ENCODE measurements around the gene FOSB. TPM values are rescaled to one million over a fixed set of nuclear protein-coding genes. Genes with fewer than 3 reads are reported as not detected.

Gene FOSB
- total and polyA plus RNA-seq, 2 experiments from 2014 or later = 0.55 to 1.9 TPM

- Mint-ChIP-seq H3K27ac (peak overlapping the region; percentile 99), H3K36me3 (ENCODE audit: low read depth) (no peaks in the 10 kb centered on the region; the same call in 2 of the 3 replicates), H3K4me3 (peak overlapping the region; percentile 64), H3K27me3 (ENCODE audit: insufficient read depth, low read depth, poor library complexity) (peaks cover 27% of the 10 kb centered on the region), H3K9me3 (peaks cover 2% of the 10 kb centered on the region; the same call in 2 of the 3 replicates), H3K4me1 (peaks cover 17% of the 10 kb centered on the region)
- peaks cover 4% of the 10 kb centered on the region; the same call in 1 of the 2 replicates for H3K4me1 ChIP-seq (ENCODE audit: insufficient read depth)
- peaks cover 23% of the 10 kb centered on the region for H3K27me3 ChIP-seq (ENCODE audit: insufficient read depth)
- H3K4me3 ChIP-seq = peak overlapping the region; percentile 51
- H3K36me3 ChIP-seq (ENCODE audit: insufficient read depth) = no peaks in the 10 kb centered on the region
- ATAC-seq = peak; percentile 96
- H2AFZ ChIP-seq = peak overlapping the region; percentile 40
- H4K20me1 ChIP-seq (replicated peaks; ENCODE audit: insufficient read depth) = no peaks in the 10 kb centered on the region
- no peaks in the 10 kb centered on the region for H3K79me2 ChIP-seq (replicated peaks; ENCODE audit: insufficient read depth)
- no peaks in the 10 kb centered on the region for H3K9me2 ChIP-seq (ENCODE audit: insufficient read depth)
- DNase-seq (ENCODE audit: low spot score) = peak; percentile 95
- peak; percentile 61 for TF ChIP-seq CREB1 (CRISPR knock-in tag; IDR thresholded peaks at IDR 0.05; ENCODE audit: low read depth)
- TF ChIP-seq ZNF331 (CRISPR knock-in tag; IDR thresholded peaks at IDR 0.05; ENCODE audit: low read depth) = no peak
- no peak for TF ChIP-seq ZNF462 (CRISPR knock-in tag; IDR thresholded peaks at IDR 0.05)
- TF ChIP-seq, protein P1, sequence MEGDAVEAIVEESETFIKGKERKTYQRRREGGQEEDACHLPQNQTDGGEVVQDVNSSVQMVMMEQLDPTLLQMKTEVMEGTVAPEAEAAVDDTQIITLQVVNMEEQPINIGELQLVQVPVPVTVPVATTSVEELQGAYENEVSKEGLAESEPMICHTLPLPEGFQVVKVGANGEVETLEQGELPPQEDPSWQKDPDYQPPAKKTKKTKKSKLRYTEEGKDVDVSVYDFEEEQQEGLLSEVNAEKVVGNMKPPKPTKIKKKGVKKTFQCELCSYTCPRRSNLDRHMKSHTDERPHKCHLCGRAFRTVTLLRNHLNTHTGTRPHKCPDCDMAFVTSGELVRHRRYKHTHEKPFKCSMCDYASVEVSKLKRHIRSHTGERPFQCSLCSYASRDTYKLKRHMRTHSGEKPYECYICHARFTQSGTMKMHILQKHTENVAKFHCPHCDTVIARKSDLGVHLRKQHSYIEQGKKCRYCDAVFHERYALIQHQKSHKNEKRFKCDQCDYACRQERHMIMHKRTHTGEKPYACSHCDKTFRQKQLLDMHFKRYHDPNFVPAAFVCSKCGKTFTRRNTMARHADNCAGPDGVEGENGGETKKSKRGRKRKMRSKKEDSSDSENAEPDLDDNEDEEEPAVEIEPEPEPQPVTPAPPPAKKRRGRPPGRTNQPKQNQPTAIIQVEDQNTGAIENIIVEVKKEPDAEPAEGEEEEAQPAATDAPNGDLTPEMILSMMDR (conservative IDR thresholded peaks at IDR 0.05; ENCODE audit: low read depth in 2 of 2) = peak; percentile 95 to 99
- H3K4me2 ChIP-seq = peak overlapping the region; percentile 45
- peaks cover 5% of the 10 kb centered on the region; the same call in 1 of the 2 replicates for H3F3A ChIP-seq (replicated peaks; ENCODE audit: low read depth)
- peak overlapping the region; percentile 45 for H3K27ac ChIP-seq (ENCODE audit: low read depth)
Measured at GRCh38 chr19:45478454-45479238, 10.8 kb downstream of the FOSB start.

All from GM23338 (cell line).